ENCODE data around the gene AGER. TPM values are rescaled to one million over a fixed set of nuclear protein-coding genes. Genes with fewer than 3 reads are reported as not detected.

The AGER gene
- total and polyA plus RNA-seq, 9 of the 15 experiments (the other 6 are each of a cell fraction or from before 2014, with no cell fraction given), result 1.2 to 11.5 (median 4.1) TPM

DNA sequence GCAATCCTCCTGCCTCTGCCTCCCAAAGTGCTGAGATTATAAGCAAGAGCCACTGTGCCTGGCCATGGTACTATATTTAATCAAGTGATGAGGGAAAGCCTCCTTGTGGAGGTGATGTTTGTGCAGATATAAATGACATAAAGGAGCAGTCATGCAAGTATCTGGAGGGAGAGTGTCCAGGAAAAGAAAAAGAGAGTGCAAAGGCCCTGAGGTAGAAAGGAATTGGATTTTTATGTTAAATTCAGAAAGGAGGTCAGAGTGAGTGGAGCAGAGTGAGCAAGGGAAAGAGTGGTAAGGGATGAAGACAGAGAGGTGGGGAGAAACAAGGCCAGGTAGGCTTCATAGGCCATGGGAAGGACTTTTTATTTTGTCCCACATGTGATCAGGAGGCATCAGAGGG lies 46.6 kb downstream of the AGER start:
- FAIRE-seq, result no peak
- CTCF ChIA-PET (ENCODE audit: low intra/inter-chr PET ratio), result no interaction called here

DNA sequence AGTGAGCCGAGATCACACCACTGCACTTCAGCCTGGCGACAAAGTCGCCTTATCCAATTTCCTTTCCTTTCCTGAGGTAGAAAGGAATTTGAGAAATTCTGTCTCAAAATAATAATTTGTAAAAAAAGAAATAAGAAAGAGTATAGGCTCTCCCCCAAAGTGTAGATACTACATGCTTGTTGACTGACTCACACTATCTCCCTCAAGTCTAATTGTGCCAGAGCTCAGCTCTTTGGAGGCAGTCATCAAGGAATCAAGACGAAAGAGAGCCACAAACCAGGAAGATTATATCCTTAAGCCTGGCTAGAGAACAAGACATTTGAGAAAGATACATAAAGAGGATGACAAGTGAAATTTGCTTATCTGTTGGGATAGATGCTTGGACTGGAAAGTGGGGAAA lies 50.3 kb downstream of the AGER start:
- no peak overlapping the region for H3K27ac ChIP-seq (ENCODE audit: extremely low read depth, low read depth, low read length)
- ChIA-PET CTCF (ENCODE audit: low intra/inter-chr PET ratio) (no interaction called here), POLR2A (interaction anchor here (1.0 to 2.8 kb wide), 2 partner anchors 8 to 28 kb away, joined by 3 to 13 read pairs; no protein-coding TSS in a partner anchor)
- peaks cover 13% of the 10 kb centered on the region for H3K79me2 ChIP-seq (ENCODE audit: control insufficient read depth, insufficient read depth, low read length)
- FAIRE-seq, result no peak
- no peaks in the 10 kb centered on the region for H3K36me3 ChIP-seq (ENCODE audit: control insufficient read depth, insufficient read depth, low read length)
- intact Hi-C loops (cut with micrococcal nuclease) (loop anchor here (5.0 kb wide), 1 partner anchor 1069 kb away; the partner anchor contains the start of genes HSD17B8, RXRB and SLC39A7), in situ Hi-C loops (cut with MboI) (no loop called here)
- H3K4me3 ChIP-seq, result no peak overlapping the region
- H3K4me1 ChIP-seq (replicated peaks in 1 of 2; ENCODE audit: control insufficient read depth in 2 of 2, insufficient read depth in 2 of 2, low read length in 2 of 2), result peaks cover 27 to 32% of the 10 kb centered on the region in 2 experiments
- no peaks in the 10 kb centered on the region for H3K9me1 ChIP-seq (ENCODE audit: control insufficient read depth, insufficient read depth, low read length)
- no peak overlapping the region for H3K9ac ChIP-seq (ENCODE audit: insufficient read depth in 1 of 2, low read depth in 2 of 2, low read length in 2 of 2)
- TF ChIP-seq, protein P1, sequence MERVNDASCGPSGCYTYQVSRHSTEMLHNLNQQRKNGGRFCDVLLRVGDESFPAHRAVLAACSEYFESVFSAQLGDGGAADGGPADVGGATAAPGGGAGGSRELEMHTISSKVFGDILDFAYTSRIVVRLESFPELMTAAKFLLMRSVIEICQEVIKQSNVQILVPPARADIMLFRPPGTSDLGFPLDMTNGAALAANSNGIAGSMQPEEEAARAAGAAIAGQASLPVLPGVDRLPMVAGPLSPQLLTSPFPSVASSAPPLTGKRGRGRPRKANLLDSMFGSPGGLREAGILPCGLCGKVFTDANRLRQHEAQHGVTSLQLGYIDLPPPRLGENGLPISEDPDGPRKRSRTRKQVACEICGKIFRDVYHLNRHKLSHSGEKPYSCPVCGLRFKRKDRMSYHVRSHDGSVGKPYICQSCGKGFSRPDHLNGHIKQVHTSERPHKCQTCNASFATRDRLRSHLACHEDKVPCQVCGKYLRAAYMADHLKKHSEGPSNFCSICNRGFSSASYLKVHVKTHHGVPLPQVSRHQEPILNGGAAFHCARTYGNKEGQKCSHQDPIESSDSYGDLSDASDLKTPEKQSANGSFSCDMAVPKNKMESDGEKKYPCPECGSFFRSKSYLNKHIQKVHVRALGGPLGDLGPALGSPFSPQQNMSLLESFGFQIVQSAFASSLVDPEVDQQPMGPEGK (CRISPR knock-in tag; IDR thresholded peaks at IDR 0.05; ENCODE audit: borderline replicate concordance), result no peak
- TF ChIP-seq CTBP1 (IDR thresholded peaks at IDR 0.05; ENCODE audit: borderline replicate concordance) (peak; percentile 15; the same call in 1 of the 2 replicates), FOSL1 (tag; conservative IDR thresholded peaks at IDR 0.05) (peak; percentile 41; the same call in 1 of the 2 replicates), MAFG (tag; conservative IDR thresholded peaks at IDR 0.05) (peak; percentile 39; the same call in 1 of the 2 replicates), FOXA3 (CRISPR knock-in tag; conservative IDR thresholded peaks at IDR 0.05 in 1 of 2, IDR thresholded peaks at IDR 0.05 in 1 of 2) (no peak)
- H3K9me3 ChIP-seq (replicated peaks; ENCODE audit: control insufficient read depth, insufficient read depth, low read depth, low read length), result no peaks in the 10 kb centered on the region
- no peak overlapping the region; the same call in 1 of the 2 replicates for H3K4me2 ChIP-seq (ENCODE audit: insufficient read depth, low read length)
- no peak for DNase-seq (ENCODE audit: extremely low read depth in 1 of 4, low spot score in 3 of 4)
- WGBS (ENCODE audit: insufficient coverage, low coverage, missing lambda C conversion rate), result 72% methylated on average over 4 of the region's 4 CpGs
- H4K20me1 ChIP-seq (replicated peaks; ENCODE audit: control insufficient read depth, insufficient read depth, low read length), result no peaks in the 10 kb centered on the region
- H3K27me3 ChIP-seq (ENCODE audit: control insufficient read depth in 2 of 2, insufficient read depth in 2 of 2, low read length in 2 of 2), result no peaks in the 10 kb centered on the region
- 0 out of 2 replicates have a peak overlapping the region, but pooled peaks have one; percentile 18 for H2AFZ ChIP-seq (ENCODE audit: low read depth, low read length)
- BruUV-seq (replicated peaks), result no TSS peak
- no peak for ATAC-seq

More for the DNA sequence above, 46.6 kb downstream of the AGER start:
- H4K20me1 ChIP-seq (replicated peaks; ENCODE audit: control insufficient read depth, insufficient read depth, low read length), result no peaks in the 10 kb centered on the region
- POLR2A ChIA-PET, result interaction anchor here (1.8 kb wide), 1 partner anchor 9 kb away, joined by 7 read pairs; the partner anchor contains the start of gene ATF6B
- H3K4me3 ChIP-seq, result no peak overlapping the region
- in situ Hi-C loops (cut with MboI), result loop anchor here (5.0 kb wide), 1 partner anchor 1025 kb away; no protein-coding TSS in a partner anchor
- H3K4me2 ChIP-seq (ENCODE audit: insufficient read depth, low read length), result no peak overlapping the region
- DNase-seq (ENCODE audit: extremely low read depth in 1 of 4, low spot score in 3 of 4) (no peak), ATAC-seq (no peak)
- no peak overlapping the region for H2AFZ ChIP-seq (ENCODE audit: low read depth, low read length)
- BruUV-seq (replicated peaks), result no TSS peak
- no peaks in the 10 kb centered on the region for H3K27me3 ChIP-seq (ENCODE audit: control insufficient read depth in 2 of 2, insufficient read depth in 2 of 2, low read length in 2 of 2)
- no peaks in the 10 kb centered on the region for H3K9me3 ChIP-seq (replicated peaks; ENCODE audit: control insufficient read depth, insufficient read depth, low read depth, low read length)
- H3K4me1 ChIP-seq (replicated peaks in 1 of 2; ENCODE audit: control insufficient read depth in 2 of 2, insufficient read depth in 2 of 2, low read length in 2 of 2), result peaks cover 16 to 24% of the 10 kb centered on the region in 2 experiments; a peak in 4 of 5 replicates
- no peaks in the 10 kb centered on the region for H3K79me2 ChIP-seq (ENCODE audit: control insufficient read depth, insufficient read depth, low read length)
- TF ChIP-seq KDM1A (IDR thresholded peaks at IDR 0.05) (0 out of 4 replicates have a peak, but pooled peaks of 1 of the 2 experiments have one; percentile 39), SMARCA5 (IDR thresholded peaks at IDR 0.05) (peak; percentile 80), BCOR (IDR thresholded peaks at IDR 0.05) (peak; percentile 80), SPI1 (IDR thresholded peaks at IDR 0.05; ENCODE audit: borderline replicate concordance, low read depth, low read length) (no peak), RBM25 (IDR thresholded peaks at IDR 0.05; ENCODE audit: low read depth, low read length, severe bottlenecking) (peak; percentile 65)
- TF ChIP-seq, protein P2, sequence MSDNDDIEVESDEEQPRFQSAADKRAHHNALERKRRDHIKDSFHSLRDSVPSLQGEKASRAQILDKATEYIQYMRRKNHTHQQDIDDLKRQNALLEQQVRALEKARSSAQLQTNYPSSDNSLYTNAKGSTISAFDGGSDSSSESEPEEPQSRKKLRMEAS (CRISPR knock-in tag; IDR thresholded peaks at IDR 0.05), result no peak
- intact Hi-C loops (cut with micrococcal nuclease), result no loop called here
- H3K27ac ChIP-seq (ENCODE audit: extremely low read depth, low read depth, low read length), result no peak overlapping the region
- H3K9ac ChIP-seq (ENCODE audit: insufficient read depth in 1 of 2, low read depth in 2 of 2, low read length in 2 of 2), result no peak overlapping the region
- no peaks in the 10 kb centered on the region for H3K9me1 ChIP-seq (ENCODE audit: control insufficient read depth, insufficient read depth, low read length)
- no peaks in the 10 kb centered on the region for H3K36me3 ChIP-seq (ENCODE audit: control insufficient read depth, insufficient read depth, low read length)
